Kidney glomerular epithelial cell (primary cell): Measurements from ENCODE around the gene PLCB4.
"Not testable (repeated sequence)": the region's sequence is repeated elsewhere in the genome, so short reads cannot be mapped to it uniquely, and the experiment has no call there.

Source experiments
- DNase-seq: peaks from one replicate; lab custom pipeline; 2025; lab: John Stamatoyannopoulos, UW

PLCB4 gene

DNA sequence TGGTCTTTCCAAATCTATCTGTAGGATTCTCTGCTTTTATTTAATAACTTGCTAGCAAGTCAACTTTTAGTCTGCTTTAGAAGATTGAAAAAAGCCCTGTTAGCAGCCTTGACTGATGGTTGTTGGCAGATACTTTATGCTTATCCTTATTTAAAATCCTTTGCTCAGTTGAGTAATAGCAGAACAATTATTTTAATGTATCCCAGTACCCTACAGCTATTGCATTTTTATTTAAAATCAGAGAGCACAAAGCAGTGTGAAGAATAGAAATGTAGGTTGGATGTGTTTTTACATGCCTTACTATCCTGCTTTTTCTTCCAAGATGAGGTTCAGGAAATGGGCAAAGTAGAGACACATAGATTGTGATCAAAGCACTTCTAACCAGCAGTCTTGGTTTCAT, 298.4 kb downstream of the PLCB4 start:
- DNase-seq = no peak

DNA sequence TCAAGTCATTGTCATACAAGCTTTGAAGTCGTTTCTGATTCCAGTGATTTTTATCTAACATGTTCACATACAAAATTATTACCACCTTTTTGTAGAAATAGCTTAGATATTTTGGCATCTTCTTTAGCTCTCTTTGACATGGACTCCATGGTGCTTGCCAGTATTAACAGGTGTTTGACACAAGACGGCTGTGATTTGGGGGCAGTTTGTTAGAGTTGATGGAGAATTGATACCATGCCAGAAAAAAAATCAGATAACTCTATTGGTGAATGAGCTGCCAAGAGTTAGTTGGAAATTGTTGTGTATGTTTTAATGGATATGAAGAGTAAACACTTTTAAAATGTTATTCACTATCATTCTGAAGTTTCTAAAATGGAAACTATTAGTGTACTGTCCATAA, 298.9 kb downstream of the PLCB4 start:
- no peak for DNase-seq

DNA sequence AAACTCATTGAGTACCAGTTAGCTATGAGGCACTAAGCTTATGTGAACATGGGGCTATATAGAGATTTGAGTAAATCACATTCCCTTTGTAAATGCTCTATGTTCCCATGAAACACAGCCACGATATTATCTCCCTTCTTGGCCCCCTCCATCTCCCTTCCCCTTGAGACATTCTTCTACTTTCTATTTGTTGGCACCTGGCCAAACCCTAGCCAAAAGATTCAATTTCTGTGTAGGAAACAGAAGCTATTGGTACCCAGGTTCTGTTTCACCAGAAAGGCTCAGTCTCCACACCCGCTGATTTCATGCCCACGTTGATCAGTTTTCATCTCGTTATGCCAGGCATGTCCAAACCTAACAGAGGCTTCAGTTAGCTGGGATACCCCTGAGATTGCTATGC, 300.0 kb downstream of the PLCB4 start:
- no peak for DNase-seq

DNA sequence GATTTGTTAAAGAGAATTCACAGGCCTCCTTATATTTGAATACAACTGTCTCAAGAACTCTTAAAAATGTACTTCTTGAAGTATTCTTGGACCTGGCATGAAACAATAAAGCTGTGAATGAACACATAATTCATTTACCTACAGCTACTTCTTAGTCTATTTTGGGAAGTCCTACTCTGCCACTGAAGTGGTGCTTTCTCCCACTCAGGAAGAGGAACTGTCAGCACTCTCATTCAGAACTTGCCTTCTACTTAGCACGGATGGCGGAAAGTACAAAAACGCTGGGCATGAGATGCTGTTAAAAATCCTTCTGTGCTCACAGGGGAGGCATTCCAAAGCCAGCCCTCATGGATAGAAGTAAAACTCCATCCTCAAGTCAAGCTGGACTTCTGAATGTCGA, 300.7 kb downstream of the PLCB4 start:
- no peak for DNase-seq

DNA sequence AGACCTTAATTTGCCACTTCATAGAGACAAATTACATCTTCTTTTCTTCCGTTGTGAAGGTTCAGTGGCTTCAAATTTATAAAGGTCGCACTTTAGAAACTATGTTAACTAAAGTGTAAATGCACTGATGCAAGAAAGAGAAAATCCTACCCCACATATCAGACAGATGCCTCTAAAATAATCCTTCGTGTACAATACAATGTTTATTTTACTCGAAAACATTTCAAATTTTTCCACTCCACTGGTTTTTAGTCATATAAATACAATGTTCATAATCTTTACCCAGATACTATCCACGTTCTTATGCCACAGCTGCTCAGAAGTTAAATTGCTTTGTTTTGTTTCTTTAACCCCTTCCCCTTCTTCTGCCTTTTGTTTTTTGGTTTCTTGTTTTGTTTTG, 305.2 kb downstream of the PLCB4 start:
- DNase-seq = peak; percentile 86

DNA sequence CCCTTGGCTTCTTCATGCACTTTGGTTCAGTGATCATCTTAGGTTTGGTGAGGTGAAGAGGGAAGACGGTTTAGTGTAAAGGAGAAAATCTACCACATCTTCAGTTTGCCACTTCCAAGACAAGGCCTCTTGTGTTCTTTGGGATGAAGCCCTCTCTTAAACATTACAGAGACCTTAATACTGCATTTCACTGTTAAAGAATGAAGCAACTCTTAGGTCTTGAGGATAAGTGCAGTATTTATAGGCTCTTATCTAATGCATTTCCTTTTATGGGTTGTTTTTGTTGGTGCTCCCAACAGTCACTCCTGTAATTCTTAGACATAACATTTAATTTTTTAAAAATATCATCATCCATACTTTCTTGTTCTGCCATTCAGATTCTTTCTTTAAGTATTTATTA, 305.6 kb downstream of the PLCB4 start:
- peak; percentile 74 for DNase-seq

GRCh38 chr20:9375221-9375681, 306.4 kb downstream of the PLCB4 start:
- peak; percentile 85 for DNase-seq

- DNase-seq = no peak
Measured at GRCh38 chr20:9377007-9377406, 308.1 kb downstream of the PLCB4 start.

DNA sequence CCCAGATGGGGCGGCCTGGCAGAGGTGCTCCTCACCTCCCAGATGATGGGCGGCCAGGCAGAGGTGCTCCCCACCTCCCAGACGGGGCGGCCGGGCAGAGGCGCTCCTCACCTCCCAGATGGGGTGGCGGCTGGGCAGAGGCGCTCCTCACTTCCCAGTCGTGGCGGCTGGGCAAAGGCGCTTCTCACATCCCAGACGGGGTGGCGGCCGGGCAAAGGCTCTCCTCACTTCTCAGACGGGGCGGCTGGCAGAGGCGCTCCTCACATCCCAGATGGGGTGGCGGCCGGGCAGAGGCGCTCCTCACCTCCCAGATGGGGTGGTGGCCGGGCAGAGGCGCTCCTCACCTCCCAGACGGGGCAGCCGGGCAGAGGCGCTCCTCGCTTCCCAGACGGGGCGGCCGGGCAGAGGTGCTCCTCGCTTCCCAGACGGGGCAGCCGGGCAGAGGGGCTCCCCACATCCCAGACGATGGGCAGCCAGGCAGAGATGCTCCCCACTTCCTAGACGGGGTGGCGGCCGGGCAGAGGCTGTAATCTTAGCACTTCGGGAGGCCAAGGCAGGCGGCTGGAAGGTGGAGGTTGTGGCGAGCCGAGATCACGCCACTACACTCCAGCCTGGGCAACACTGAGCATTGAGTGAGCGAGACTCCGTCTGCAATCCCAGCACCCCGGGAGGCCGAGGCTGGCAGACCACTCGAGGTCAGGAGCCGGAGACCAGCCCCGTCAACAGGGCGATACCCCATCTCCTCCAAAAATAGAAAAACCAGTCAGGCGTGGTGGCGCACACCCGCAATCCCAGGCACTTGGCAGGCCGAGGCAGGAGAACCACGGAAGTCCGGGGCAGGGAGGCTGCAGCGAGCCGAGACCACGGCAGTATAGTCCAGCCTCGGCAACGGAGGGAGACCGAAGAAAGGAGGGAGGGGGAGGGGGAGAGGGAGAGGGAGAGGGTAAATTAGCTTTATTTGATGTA, 316.7 kb downstream of the PLCB4 start:
- DNase-seq = not testable (repeated sequence)

- DNase-seq = no peak
Measured at GRCh38 chr20:9388160-9388812, 319.4 kb downstream of the PLCB4 start.

- peak; percentile 28 for DNase-seq
Measured at GRCh38 chr20:9388813-9389161, 319.9 kb downstream of the PLCB4 start.

DNA sequence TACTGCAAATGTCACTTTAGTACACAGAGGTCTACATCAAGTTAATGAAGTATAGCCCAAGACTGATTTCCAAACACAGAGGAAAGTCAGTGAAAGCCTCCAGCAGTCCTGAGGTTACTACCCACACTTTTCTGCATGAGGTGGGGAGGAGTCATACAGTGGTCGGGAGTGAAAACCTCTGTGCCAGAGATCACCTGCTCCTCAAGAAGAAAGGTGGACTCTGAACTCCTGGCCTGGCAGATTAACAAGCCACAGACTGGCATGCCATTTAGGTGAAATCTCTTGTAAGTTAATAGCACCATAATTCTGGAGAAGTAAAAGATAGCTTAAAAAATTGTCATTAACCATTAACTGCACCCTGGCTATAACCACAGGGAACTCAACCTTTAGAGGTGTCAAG, 320.5 kb downstream of the PLCB4 start:
- DNase-seq = peak; percentile 53

DNA sequence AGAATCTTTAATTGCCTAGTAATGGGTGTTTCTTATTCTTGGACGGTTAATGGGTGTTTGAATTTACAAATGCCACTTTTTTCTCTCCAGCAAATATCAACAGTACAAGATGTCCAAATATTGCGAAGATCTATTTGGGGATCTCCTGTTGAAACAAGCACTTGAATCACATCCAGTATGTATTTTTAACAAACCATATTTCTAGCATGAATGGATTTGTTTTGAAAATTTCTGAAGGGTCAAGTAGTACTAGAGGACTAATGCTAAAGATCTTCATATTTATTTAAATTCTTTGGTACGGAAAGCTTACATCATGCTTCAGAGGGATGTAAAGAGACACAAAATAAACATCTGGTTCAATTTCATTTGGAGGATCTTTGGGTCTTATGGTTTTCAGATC, 321.6 kb downstream of the PLCB4 start:
- DNase-seq = no peak

GRCh38 chr20:9392892-9393857, 324.3 kb downstream of the PLCB4 start:
- peak; percentile 33 for DNase-seq

DNA sequence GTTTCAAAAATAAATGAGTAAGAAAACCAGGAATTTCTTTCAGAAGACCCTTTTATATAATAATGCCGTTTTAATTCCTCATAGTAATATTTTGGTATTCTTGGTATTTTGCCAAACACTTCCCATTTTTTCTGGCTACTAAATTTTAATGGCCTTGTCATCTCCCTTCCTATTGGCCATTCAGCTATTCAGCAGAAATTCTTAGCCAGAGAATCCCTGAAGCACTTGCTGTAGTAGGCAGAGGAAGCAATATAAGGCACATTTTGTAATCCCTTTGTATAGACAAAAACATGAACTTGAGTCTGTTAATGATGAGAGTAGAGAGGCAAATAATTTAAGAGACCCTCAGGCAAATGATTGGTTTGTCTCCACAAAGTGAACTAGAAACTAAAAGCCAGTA, 327.1 kb downstream of the PLCB4 start:
- no peak for DNase-seq

- no peak for DNase-seq
Measured at GRCh38 chr20:9397928-9398327, 329.0 kb downstream of the PLCB4 start.

GRCh38 chr20:9398882-9399281, 330.0 kb downstream of the PLCB4 start:
- DNase-seq = no peak

DNA sequence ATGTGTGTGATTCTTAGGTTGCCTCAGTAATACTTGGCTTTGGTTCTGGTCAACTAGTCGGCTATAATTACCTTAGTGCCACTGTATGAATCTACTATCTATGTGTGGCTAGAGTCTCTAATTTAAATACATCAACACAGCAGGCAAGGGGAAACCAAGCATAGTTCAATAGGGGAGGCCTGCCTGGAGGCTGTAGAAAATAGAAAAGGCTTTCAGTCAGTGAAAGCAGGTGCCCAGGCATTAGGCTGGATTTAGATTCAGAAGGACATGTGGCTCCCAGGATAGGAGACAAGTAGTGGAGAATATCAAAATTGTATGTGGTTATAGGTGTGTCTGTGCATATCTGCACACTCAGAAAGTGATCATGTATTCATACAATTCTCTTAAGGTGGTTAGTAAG, 330.4 kb downstream of the PLCB4 start:
- no peak for DNase-seq

GRCh38 chr20:9400171-9401025, 331.5 kb downstream of the PLCB4 start:
- no peak for DNase-seq

DNA sequence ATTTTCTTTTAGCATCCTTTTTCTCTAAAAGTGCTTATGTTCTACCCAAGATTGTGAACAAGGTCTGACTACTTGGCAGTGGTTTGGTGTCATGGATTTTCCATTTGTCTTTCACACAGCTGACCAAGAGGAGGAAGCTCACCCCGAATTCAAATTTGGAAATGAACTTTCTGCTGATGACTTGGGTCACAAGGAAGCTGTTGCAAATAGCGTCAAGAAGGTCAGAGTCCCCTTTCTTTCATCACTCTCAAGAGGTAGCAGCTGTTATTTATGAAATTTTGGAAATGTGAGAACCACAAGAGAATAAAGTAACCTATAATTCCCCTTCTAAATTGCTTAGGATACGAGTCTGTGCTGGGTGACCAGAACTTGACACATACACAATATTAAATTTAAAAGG, 332.5 kb downstream of the PLCB4 start:
- no peak for DNase-seq

- DNase-seq = no peak
Measured at GRCh38 chr20:9402141-9402540, 333.3 kb downstream of the PLCB4 start.
